GM21619 (cell line): ENCODE measurements around the gene STXBP1.
"Not testable (repeated sequence)": the region's sequence is repeated elsewhere in the genome, so short reads cannot be mapped to it uniquely, and the experiment has no call there.

Experiments used
- ATAC-seq: cut with Tn5 transposase; IDR thresholded peaks from one replicate; pipeline ENCODE4 v1.9.1; 2021; ENCODE audit not compliant: unreplicated experiment

STXBP1 gene

GRCh38 chr9:127613583-127613954, 1.5 kb downstream of the STXBP1 start:
- ATAC-seq: no peak

GRCh38 chr9:127614961-127615360, 2.9 kb downstream of the STXBP1 start:
- no peak for ATAC-seq

GRCh38 chr9:127621339-127621970, 9.4 kb downstream of the STXBP1 start:
- not testable (repeated sequence) for ATAC-seq

GRCh38 chr9:127626752-127627493, 14.8 kb downstream of the STXBP1 start:
- no peak for ATAC-seq

GRCh38 chr9:127627494-127627855, 15.4 kb downstream of the STXBP1 start:
- no peak for ATAC-seq

- no peak for ATAC-seq
Observed at GRCh38 chr9:127628758-127629467, 16.8 kb downstream of the STXBP1 start.

- no peak for ATAC-seq
Observed at GRCh38 chr9:127629468-127630081, 17.5 kb downstream of the STXBP1 start.

- ATAC-seq: no peak
Observed at GRCh38 chr9:127633216-127633862, 21.3 kb downstream of the STXBP1 start.

GRCh38 chr9:127634021-127634420, 21.9 kb downstream of the STXBP1 start:
- ATAC-seq: no peak

- no peak for ATAC-seq
Observed at GRCh38 chr9:127634698-127635097, 22.6 kb downstream of the STXBP1 start.

- ATAC-seq: no peak
Observed at GRCh38 chr9:127635201-127635735, 23.2 kb downstream of the STXBP1 start.

- no peak for ATAC-seq
Observed at GRCh38 chr9:127637322-127637847, 25.3 kb downstream of the STXBP1 start.

- no peak for ATAC-seq
Observed at GRCh38 chr9:127640908-127641545, 28.9 kb downstream of the STXBP1 start.

- no peak for ATAC-seq
Observed at GRCh38 chr9:127642082-127642740, 30.1 kb downstream of the STXBP1 start.

GRCh38 chr9:127644146-127644827, 32.2 kb downstream of the STXBP1 start:
- ATAC-seq: no peak

- no peak for ATAC-seq
Observed at GRCh38 chr9:127644943-127645342, 32.9 kb downstream of the STXBP1 start.

- no peak for ATAC-seq
Observed at GRCh38 chr9:127647451-127647850, 35.4 kb downstream of the STXBP1 start.

GRCh38 chr9:127650518-127650917, 38.4 kb downstream of the STXBP1 start:
- ATAC-seq: no peak
